Left ventricle myocardium superior (tissue), 1 donor: ENCODE data around the gene CARD9. TPM values are rescaled to one million over a fixed set of nuclear protein-coding genes. Genes with fewer than 3 reads are reported as not detected.

Source experiments
- ATAC-seq: fragments of 200-7000 bp; cut with Tn5 transposase; one replicate; pipeline ENCODE4 v1.9.1; 2020; ENCODE audit warnings: mild to moderate bottlenecking, moderate library complexity
- DNase-seq: peaks from one replicate; pipeline ENCODE4 v3.0.0-alpha.2; 2020
- intact Hi-C: fragments of 100-400 bp; cut with micrococcal nuclease; formaldehyde crosslinking; loops from one replicate; pipeline ENCODE4 v1.11.0; 2022
- total RNA-seq: library from RNA; stranded (reverse); fragmentation: NEBNext Ultra II Directional; extraction: Animal tissue kit (Norgen Biotek cat#: 25700); gene quantifications from one replicate; pipeline ENCODE4 v1.2.1, GENCODE V29; 2021
- donor health status: DM: no; HTN: yes; CAD: no; lungs with severe emphysema.

The CARD9 gene
- total RNA-seq, 1 donor from 2014 or later = 0.79 TPM

DNA sequence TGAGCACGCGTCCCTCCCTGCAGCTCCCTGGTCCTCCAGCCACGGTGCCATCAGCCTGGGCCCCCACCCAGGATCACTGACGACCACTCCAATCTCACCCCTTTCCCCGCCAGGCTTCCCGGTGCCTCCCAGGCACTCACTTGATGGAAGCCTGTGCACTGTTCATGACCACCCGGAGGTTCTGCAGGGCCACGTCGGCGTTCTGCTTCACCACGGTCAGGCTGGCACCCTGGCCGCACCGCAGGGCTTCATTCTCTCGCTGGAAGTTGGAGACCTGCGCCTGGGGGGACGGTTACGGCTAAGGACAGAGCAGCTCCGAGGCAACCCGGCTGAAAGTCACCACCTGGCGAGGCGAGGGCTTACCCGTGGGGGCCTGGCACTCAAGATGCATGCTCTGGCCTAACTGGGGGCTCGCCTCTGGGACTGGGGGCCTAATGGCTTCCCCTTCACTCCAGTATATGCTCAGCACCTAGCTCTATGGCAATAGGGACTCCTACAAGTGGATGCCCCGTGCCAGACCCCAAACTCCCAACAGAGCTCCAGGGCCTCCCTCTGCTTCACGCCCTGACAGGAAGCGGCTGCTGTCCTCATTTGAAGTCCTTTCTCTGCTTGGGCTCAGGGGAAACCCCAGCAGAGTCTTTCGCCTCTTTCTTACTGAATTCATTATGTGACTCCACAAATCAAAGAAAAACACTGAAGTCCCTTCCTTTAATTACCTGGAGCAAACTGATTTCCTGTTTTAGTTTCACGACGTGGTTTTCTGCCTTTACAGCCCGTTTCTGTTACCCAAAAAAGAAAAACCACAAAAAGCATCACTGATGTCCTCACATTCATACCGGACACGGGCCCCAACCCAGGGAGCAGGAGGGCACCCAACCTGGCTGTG lies 30.7 kb upstream of the CARD9 start:
- ATAC-seq = no peak
- intact Hi-C loops = no loop called here
- DNase-seq = no peak

DNA sequence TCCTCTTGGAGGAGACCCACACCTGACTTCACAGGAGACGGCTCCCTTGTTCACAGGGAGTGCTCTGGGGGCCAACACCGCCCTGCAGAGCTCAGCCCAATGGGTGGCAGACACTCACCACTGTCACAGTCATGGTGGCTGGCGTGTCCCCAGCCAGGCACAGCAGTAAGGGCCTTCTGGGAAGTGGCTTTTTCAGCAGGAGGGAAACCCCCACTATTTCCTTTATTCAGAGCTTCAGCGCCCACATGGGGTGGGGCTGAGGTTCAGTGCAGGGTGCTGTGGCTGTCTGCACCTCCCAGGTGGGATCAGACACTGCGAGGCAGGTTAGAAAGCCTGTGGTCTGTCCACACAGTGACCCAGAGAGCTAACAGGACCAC lies 30.1 kb upstream of the CARD9 start:
- intact Hi-C loops = no loop called here
- ATAC-seq = no peak
- no peak for DNase-seq

DNA sequence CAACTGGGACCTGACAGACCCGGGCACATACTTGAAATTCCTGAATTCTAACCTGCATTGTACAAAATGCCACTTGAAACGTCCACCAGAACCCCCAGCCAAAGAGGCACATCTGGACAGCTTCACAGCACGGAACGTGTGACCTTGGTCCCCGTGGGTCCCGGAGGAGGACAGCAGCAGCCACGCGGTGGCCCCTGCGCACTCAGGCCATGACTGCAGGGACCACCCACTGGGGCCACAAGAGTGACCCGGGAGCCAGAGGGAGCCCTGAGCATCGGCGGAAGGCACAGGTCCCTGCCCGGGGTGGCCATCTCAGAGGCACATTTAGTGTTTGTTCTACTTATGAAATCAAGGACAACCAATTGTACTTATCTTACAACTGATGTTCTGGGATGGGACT lies 28.6 kb upstream of the CARD9 start:
- no peak for DNase-seq

DNA sequence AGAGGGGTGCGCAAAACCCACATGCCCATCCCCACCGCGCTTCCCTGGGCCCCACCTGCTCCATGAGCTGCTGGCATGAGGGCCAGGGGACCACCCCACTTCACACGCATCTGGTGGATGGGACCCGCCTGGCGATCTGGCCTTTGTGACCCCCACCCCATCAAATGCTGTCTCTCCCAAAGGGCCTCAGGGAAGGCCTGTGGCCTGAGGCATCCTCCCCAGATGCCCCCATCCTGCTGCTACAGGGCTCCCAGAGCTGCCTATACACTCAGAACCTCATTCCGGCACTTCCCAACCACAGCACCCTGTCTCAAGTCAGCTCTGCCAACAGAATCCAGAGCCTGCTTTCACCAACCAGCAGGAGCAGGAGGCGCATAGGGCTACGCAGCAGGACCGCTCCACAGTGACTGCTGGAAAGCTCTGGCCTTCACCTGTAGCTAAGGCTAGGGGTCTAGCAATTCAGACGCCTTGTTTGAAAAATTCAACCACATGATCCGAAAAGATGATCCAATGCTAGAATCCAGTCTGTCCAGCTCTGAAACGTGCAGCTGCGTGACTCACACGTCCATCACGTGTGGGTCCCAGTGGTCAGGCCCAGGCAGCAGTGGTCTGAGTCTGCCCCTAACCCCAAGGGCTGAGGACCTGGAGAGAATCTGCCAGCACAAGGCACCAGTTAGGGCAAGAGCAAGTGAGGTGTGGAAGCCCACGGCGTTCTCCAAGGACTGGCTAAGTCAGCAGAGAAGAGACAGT lies 27.9 kb upstream of the CARD9 start:
- DNase-seq (no peak), ATAC-seq (no peak)
- intact Hi-C loops = no loop called here

More for the DNA sequence above, 28.6 kb upstream of the CARD9 start:
- intact Hi-C loops = no loop called here
- ATAC-seq = no peak

DNA sequence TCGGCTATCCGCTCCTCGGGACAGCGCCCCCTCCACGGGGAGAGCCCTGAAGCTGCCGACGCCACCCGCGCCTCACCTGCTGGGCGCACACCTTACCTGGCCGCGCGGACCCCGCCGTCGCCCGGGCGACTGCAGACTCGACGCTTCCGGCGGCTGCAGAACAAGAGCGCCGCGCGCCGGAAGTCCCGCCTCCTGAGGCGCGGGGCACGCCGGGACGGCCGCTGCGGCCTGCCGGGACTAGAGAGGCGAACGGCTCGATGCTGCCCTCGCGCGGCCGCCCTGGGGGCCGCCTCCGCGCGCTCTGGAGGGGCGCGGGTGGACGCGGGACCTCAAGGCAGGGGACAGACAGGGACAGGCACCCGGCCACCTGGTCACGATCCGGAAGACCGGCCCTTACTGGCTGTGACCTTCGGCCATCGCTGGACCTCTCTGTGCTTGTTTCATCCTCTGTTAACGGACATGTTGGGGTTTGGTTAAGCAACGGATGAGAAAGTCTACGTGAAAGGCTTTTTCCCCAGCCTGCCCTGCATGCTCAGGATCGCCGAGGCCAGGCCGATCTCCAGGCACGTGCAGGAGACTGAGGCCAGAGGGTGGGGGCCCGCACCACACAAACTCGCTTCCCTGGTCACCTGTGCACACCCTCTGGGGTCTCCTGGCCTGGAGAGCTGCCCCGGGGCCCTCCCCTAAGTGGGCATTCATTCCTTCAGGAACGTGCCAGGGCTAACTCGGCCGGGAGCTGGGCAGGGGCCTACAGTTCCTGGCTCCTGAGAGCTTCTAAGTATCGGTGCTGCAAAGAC lies 26.8 kb upstream of the CARD9 start, which contains the start of gene SNAPC4:
Gene SNAPC4 (minus strand): TSS at position 133 of the 797 bp plus-strand sequence. CDS start 1,742 bp downstream, outside the sequence.
- ATAC-seq = peak; percentile 94
- intact Hi-C loops = no loop called here
- DNase-seq = peak; percentile 95

DNA sequence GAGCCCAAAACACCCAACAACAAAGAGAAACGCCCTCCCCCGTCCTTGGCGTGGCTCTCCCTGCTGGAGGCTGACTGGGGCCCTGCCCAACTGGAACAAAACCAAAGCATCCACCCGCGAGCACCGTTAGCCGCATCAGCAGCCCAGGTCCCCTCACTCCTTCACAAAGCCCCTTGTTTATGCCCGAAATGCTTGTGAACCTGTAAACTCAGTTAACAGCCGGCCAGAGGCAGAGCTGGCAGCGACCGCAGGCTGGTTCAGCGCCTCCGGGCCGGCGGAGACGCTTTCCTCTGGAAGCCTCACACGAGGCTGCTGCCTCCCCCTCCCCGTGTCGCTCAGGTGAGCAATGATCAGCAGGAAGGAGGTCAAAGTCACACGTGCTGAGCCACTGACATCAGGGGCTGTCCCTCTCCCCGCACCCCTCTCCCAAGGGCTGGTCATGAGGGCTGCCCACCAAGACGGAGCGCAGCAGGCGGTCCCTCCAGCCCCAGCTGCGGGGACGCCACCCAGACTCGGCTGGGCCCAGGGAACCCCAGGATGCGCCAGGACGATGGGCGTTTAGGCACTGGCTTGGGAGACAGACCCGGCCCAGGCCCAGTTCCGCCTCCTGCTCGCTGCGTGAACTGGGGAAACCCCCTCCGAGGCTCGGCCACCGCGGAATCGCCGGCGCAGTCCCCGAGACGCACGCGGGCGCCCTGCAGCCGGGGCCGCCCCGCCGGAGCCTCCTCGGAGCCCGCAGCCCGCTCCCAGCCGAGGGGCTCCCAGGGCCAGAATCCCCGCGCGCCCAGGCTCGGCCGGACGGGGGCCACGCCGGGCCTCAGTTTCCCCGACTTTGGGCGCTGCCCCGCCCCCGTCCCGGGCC lies 25.9 kb upstream of the CARD9 start:
- DNase-seq (no peak), ATAC-seq (peak; percentile 6)
- intact Hi-C loops = no loop called here

DNA sequence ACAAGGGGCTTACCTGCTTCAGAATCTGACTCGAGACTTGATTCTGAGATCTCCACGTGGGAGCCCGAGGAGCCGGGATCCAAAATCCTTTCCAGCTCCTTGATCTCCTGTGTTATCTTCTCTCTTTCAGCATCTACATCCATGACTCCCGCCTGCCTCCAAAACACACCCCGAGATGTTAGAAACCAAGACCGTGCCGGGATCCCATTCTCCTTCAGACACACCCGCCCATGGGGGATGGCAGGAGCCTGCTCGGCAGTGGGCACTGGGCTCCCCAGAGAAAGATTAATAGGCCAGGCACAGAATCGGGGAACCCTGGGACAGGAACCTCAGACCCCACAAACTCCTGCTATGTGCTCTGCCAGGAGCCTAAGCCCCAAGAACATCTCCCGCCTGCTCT lies 24.8 kb upstream of the CARD9 start:
- intact Hi-C loops = no loop called here
- DNase-seq (no peak), ATAC-seq (no peak)

DNA sequence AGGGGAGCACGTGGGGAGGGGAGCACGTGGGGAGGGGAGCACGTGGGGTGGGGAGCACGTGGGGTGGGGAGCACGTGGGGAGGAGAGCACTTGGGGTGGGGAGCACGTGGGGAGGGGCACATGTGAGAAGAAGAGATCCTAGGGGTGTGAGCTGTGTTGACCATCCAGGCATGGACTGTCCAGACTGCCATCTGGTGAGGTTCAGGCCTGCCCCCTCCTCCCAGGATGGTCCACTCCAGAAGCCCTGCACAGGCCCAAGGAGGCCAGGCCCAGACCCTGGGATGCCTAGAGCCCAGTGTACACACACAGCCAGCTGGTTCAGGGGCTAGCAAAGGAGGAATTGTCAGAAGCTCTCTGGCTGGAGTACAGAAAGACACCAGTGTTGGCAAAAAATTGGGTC lies 24.2 kb upstream of the CARD9 start:
- DNase-seq = no peak
- ATAC-seq = no peak
- intact Hi-C loops = no loop called here

DNA sequence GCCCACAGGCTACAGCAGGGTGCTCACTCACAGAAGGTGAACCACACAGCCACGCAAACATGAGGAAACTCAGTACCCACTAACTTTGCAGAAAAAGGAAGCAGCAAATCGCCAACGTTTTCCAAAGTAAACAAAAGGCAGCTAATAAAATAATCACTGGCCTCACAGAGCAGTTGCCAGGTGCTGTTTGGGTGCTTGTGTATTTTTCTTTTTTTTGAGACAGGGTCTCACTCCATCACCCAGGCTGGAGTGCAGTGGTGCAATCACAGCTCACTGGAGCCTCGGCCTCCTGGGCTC lies 22.7 kb upstream of the CARD9 start:
- DNase-seq = no peak
- ATAC-seq = no peak
- intact Hi-C loops = no loop called here

DNA sequence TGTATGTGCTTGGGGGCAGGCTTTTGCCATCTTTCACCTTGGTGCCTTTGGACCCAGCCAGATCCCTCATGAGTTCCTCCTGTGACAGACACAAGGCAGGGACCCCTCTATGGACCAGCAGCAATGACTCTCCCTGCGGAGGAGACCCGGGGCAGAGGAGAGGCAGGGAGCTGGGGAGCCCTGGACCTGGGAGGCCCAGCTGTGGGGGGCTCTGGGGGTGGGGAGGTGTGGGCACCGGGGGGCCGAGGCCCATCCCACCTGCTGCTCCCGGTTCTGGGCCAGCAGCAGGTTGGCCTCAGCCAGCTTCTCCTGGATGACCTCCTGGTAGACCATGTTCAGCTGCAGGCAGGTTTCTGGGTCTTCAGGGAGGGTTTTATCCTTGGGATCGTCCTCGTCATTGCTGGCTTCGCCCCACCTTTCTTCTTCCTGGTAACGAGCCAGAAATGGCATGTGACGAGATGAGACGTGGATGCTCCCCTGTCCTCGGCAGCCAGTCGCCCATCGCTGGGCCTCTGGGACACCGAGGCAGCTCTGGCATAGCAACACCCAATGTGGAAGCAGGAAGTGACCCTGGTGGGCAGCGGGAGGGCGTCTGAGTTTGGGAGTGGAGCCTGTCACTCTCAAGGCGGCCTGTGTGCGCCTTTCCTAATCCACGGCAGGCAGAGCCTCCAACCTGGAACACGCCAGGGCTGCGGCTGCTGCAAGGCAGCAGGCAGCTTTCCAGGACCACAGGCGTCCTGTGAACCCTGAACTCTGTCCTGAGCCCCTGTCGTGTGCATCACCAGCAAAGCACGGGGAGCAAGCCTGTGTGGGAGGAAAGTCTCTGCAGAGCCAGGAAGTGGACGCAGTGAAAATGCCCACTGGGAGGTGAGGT lies 22.1 kb upstream of the CARD9 start:
- intact Hi-C loops = no loop called here
- ATAC-seq (no peak), DNase-seq (no peak)

DNA sequence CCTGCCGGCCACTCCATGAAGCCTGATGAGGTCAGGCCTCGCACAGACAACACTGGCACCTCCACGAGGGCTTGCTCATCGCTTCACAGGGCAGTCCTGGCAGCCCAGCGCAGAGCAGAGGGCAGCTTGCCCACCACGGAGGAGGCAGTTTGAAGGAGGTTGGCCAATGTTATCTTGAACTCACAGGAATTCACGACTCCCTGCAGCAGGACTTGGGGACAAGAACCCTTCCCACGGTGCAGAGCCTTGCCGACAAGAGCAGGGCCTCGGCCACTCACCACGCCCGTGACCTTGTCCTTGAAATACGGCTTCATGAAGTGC lies 21.5 kb upstream of the CARD9 start:
- intact Hi-C loops = no loop called here
- DNase-seq = no peak
- no peak for ATAC-seq

DNA sequence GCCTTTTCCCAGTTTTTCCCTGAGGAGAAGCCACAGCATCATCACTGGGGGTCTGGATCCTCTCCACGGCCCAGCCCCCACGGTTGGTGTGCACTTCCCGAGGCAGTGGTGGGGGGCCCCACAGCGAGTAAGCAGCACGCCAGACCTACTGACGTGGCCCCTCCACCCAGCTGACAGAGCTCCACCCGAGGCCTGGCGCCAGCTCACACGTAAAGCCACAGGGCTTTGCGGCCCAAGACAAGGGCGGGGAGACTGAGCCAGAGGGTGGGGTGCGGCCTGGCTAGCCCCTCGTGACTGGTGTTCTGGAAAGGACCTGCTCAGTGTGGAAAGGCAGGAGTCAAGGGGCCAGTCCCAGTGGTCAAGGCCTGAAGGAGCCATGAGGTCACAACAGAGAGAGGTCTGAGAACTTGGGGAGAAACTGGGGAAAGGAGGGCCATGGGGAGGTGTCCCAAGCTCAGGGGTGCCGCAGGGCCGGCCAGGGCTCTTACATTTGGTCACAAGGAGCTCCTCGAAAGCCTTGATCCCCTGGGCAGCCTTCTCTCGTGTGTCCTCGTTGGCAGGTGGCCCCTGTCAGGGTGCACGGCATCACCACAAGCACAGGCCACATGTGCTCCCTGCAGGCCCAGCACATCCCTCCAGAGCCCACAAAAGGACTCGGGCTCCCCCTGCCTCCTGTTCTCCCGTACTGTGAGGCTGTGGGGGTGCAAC lies 21.0 kb upstream of the CARD9 start:
- DNase-seq = no peak
- no peak for ATAC-seq
- intact Hi-C loops = no loop called here

DNA sequence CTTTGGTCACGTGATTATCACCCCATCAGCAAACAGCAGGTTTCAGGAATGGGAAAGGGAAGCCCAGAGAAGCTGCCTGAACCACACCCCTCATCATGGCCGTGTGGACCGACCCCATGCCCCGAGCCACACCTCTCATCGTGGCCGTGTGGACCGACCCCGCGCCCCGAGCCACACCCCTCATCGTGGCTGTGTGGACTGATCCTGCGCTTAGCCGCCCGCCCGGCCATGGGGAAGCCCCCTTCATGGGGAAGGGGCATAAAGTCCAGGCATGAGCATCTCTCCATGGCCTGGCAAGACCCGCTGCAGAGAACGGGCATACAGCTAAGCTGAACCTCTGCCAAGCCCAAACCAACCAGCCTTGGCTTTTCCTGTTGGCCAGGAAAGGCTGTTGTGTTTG lies 20.1 kb upstream of the CARD9 start:
- DNase-seq (no peak), ATAC-seq (no peak)
- intact Hi-C loops = no loop called here

DNA sequence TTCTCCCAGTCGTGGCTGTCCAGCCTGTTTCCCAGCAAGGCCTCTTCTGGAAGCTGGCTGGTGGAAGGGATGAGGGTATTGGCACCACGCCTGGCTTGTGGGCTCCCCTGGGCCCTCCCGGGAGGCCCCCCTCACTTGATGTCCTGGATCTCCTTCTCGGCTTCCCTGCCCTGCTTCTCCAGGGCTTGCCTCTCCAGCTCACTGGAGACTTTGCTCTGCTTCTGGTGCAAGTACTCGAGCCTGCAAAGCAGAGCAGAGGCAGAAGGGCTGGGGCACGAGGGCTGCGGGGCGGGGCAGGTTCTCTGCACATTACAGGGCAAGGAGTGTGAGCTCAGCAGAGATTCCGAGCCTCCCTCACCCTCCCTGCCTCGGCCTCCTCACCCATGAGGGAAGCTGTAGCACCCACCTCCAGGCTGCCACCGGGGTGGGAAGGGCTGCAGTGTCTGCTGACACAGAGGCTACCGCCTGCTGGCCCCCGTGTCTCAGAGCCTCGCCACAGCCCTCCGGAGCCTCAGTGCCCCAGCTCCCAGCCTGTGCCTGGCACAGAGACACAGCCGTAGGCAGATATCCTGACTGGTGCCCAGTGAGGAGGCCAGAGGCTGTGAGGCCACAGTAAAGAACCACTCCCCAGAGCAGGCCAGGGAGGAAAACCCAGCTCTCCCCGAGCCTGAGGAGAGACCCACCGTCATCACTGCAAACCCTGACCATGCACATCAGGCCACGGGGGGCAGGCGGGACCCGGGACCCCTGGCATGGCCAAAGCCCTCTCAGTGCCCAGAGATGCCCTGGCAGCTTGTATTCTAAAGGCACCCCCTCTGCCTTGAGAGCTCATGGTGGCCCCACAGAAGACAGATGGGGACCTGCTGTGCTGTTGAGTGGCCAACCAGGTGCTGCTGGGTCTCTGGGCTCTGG lies 19.3 kb upstream of the CARD9 start:
- ATAC-seq (no peak), DNase-seq (no peak)
- intact Hi-C loops = no loop called here

DNA sequence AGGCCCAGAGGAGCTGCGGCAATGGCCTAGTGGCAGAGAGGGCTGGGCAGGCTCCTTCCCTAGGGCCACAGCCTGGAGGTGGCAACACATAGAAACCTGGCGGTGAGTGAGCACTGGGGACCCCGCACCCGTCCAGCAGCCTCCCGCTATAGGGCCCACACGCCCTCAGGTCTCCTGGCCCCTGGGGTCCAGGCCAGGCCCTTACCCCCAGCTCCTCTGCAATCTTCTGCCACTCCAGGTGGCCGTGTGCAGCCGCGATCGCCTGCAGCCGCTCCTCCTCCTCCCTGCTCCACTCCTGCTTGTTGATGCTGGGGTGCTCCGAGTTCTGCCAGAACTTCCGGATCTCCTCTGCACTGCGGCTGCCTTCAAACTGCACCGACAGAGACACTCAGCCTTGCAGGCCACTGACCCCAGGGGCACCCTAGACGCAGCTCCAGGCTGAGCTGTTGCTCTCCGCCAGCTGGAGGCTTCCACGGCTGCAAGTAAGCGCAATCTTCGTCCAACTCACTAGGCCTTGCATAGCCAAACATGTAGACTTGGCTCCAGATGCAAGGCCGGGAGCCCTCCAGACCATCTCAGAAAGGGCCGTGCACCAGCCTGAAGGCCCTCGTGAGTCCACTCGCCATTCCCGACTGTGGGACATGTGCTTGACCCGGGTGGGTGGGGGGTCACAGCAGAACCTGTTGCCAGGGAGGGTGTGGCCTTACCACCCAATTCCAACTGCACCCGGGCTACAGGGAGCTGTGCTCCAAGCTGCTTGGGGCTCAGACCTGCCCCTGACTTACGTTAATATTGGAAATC lies 18.5 kb upstream of the CARD9 start:
- intact Hi-C loops = no loop called here
- no peak for DNase-seq
- no peak for ATAC-seq

DNA sequence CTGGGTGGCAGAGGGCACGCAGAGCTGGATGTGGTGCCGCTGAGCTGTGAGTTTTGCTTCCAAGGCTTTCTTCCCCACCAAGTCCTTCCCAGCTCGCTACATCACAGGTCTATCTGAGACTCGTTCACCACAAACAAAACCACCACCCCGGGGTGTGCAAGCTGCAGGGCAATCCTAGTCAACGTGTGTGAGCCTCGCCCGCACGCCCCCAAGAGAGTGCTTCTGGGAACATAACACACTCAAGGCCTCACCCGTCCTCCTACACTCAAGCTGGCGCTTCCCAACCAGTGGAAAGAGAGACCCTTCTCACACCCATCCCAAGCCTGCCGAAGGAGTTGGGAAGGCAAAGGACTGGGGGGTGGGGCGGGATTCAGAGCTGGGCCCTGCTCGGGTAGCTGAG lies 15.9 kb upstream of the CARD9 start:
- DNase-seq = no peak
- no peak for ATAC-seq
- intact Hi-C loops = no loop called here
